Measurements from ENCODE around the gene THAP7. TPM values are rescaled to one million over a fixed set of nuclear protein-coding genes. Genes with fewer than 3 reads are reported as not detected.

Gene THAP7
- total and polyA plus RNA-seq, 2 experiments from 2014 or later, result 21.8 to 25.9 TPM

DNA sequence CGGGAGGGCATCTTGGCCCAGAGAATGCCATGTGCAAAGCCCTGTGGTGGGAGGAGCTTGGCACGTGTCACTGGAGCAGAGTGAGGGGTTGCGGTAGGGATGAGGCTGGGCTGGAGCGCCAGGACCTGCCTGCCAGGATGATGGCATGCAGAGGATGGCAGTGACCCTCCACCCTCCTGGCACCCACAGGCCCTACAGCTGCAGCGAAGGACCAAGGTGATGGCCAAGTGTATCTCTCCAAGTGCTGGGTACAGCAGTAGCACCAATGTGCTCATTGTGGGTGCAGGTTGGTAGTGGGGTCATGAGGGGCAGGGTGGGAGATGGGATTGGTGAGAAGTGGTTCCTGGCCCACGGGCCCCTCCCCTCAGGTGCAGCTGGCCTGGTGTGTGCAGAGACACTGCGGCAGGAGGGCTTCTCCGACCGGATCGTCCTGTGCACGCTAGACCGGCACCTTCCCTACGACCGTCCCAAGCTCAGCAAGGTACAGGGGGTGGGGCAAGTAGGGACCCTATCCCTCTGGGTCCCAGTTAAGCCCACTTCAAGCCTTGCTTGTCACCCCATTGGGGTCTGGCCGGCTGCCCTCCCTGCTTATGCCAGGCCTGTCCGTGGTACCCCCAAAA lies 27.5 kb downstream of the THAP7 start (continued):
- TF ChIP-seq, protein P1, sequence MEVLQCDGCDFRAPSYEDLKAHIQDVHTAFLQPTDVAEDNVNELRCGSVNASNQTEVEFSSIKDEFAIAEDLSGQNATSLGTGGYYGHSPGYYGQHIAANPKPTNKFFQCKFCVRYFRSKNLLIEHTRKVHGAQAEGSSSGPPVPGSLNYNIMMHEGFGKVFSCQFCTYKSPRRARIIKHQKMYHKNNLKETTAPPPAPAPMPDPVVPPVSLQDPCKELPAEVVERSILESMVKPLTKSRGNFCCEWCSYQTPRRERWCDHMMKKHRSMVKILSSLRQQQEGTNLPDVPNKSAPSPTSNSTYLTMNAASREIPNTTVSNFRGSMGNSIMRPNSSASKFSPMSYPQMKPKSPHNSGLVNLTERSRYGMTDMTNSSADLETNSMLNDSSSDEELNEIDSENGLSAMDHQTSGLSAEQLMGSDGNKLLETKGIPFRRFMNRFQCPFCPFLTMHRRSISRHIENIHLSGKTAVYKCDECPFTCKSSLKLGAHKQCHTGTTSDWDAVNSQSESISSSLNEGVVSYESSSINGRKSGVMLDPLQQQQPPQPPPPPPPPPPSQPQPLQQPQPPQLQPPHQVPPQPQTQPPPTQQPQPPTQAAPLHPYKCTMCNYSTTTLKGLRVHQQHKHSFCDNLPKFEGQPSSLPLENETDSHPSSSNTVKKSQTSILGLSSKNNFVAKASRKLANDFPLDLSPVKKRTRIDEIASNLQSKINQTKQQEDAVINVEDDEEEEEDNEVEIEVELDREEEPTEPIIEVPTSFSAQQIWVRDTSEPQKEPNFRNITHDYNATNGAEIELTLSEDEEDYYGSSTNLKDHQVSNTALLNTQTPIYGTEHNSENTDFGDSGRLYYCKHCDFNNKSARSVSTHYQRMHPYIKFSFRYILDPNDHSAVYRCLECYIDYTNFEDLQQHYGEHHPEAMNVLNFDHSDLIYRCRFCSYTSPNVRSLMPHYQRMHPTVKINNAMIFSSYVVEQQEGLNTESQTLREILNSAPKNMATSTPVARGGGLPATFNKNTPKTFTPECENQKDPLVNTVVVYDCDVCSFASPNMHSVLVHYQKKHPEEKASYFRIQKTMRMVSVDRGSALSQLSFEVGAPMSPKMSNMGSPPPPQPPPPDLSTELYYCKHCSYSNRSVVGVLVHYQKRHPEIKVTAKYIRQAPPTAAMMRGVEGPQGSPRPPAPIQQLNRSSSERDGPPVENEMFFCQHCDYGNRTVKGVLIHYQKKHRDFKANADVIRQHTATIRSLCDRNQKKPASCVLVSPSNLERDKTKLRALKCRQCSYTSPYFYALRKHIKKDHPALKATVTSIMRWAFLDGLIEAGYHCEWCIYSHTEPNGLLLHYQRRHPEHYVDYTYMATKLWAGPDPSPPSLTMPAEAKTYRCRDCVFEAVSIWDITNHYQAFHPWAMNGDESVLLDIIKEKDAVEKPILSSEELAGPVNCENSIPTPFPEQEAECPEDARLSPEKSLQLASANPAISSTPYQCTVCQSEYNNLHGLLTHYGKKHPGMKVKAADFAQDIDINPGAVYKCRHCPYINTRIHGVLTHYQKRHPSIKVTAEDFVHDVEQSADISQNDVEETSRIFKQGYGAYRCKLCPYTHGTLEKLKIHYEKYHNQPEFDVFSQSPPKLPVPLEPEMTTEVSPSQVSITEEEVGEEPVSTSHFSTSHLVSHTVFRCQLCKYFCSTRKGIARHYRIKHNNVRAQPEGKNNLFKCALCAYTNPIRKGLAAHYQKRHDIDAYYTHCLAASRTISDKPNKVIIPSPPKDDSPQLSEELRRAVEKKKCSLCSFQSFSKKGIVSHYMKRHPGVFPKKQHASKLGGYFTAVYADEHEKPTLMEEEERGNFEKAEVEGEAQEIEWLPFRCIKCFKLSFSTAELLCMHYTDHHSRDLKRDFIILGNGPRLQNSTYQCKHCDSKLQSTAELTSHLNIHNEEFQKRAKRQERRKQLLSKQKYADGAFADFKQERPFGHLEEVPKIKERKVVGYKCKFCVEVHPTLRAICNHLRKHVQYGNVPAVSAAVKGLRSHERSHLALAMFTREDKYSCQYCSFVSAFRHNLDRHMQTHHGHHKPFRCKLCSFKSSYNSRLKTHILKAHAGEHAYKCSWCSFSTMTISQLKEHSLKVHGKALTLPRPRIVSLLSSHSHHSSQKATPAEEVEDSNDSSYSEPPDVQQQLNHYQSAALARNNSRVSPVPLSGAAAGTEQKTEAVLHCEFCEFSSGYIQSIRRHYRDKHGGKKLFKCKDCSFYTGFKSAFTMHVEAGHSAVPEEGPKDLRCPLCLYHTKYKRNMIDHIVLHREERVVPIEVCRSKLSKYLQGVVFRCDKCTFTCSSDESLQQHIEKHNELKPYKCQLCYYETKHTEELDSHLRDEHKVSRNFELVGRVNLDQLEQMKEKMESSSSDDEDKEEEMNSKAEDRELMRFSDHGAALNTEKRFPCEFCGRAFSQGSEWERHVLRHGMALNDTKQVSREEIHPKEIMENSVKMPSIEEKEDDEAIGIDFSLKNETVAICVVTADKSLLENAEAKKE (CRISPR knock-in tag; IDR thresholded peaks at IDR 0.05), result no peak
- no peak for TF ChIP-seq NANOG (IDR thresholded peaks at IDR 0.05; ENCODE audit: borderline replicate concordance)
- TF ChIP-seq ZNF114 (CRISPR knock-in tag; IDR thresholded peaks at IDR 0.05), result no peak
- no peak for TF ChIP-seq EZH2 (IDR thresholded peaks at IDR 0.05; ENCODE audit: low read depth, unreplicated experiment)
- TF ChIP-seq, protein P2, sequence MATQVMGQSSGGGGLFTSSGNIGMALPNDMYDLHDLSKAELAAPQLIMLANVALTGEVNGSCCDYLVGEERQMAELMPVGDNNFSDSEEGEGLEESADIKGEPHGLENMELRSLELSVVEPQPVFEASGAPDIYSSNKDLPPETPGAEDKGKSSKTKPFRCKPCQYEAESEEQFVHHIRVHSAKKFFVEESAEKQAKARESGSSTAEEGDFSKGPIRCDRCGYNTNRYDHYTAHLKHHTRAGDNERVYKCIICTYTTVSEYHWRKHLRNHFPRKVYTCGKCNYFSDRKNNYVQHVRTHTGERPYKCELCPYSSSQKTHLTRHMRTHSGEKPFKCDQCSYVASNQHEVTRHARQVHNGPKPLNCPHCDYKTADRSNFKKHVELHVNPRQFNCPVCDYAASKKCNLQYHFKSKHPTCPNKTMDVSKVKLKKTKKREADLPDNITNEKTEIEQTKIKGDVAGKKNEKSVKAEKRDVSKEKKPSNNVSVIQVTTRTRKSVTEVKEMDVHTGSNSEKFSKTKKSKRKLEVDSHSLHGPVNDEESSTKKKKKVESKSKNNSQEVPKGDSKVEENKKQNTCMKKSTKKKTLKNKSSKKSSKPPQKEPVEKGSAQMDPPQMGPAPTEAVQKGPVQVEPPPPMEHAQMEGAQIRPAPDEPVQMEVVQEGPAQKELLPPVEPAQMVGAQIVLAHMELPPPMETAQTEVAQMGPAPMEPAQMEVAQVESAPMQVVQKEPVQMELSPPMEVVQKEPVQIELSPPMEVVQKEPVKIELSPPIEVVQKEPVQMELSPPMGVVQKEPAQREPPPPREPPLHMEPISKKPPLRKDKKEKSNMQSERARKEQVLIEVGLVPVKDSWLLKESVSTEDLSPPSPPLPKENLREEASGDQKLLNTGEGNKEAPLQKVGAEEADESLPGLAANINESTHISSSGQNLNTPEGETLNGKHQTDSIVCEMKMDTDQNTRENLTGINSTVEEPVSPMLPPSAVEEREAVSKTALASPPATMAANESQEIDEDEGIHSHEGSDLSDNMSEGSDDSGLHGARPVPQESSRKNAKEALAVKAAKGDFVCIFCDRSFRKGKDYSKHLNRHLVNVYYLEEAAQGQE (IDR thresholded peaks at IDR 0.05; ENCODE audit: unreplicated experiment), result no peak
